ENCODE data around the gene ANKLE1. TPM values are rescaled to one million over a fixed set of nuclear protein-coding genes. Genes with fewer than 3 reads are reported as not detected.
A peak's percentile ranks its signal among the peaks of the same experiment; 100 is the strongest.
"Not testable (repeated sequence)": the region's sequence is repeated elsewhere in the genome, so short reads cannot be mapped to it uniquely, and the experiment has no call there.

Gene ANKLE1
- total RNA-seq, 4 donors from 2014 or later = 0.30 to 2.5 (median 1.5) TPM

- TF ChIP-seq EP300 (IDR thresholded peaks at IDR 0.05) = no peak
- TF ChIP-seq CTCF (IDR thresholded peaks at IDR 0.05) = no peak
- no peak for TF ChIP-seq POLR2A (IDR thresholded peaks at IDR 0.05)
- TF ChIP-seq POLR2AphosphoS5 (IDR thresholded peaks at IDR 0.05) = no peak
- 23% methylated on average over 14 of the region's 22 CpGs for WGBS
- DNase-seq (ENCODE audit: low spot score in 2 of 2) = no peak
These were observed 7.8 kb downstream of the ANKLE1 start for GRCh38 chr19:17289489-17289888.

GRCh38 chr19:17292301-17293074 is 10.8 kb downstream of the ANKLE1 start:
- TF ChIP-seq POLR2A (IDR thresholded peaks at IDR 0.05) (no peak), POLR2AphosphoS5 (IDR thresholded peaks at IDR 0.05) (no peak), CTCF (IDR thresholded peaks at IDR 0.05) (peak; percentile 57 to 70)
- Histone ChIP-seq H3K9me3 (no peaks in the 10 kb centered on the region), H3K27me3 (no peaks in the 10 kb centered on the region), H3K4me3 (peak overlapping the region; percentile 59), H3K27ac (peak overlapping the region; percentile 35), H3K36me3 (no peaks in the 10 kb centered on the region), H3K4me1 (peaks cover 14% of the 10 kb centered on the region)
- WGBS = 11% methylated on average over 33 of the region's 46 CpGs
- peak in 1 of 2 donors; percentile 79 for DNase-seq (ENCODE audit: low spot score in 2 of 2)

More at GRCh38 chr19:17289489-17289888, 7.8 kb downstream of the ANKLE1 start:
- Histone ChIP-seq H3K27ac (no peak overlapping the region), H3K36me3 (no peaks in the 10 kb centered on the region), H3K27me3 (no peaks in the 10 kb centered on the region), H3K4me1 (peaks cover 14% of the 10 kb centered on the region), H3K9me3 (no peaks in the 10 kb centered on the region), H3K4me3 (no peak overlapping the region)

GRCh38 chr19:17293605-17294004 is 11.9 kb downstream of the ANKLE1 start:
- no peak for TF ChIP-seq POLR2AphosphoS5 (IDR thresholded peaks at IDR 0.05)
- no peak for TF ChIP-seq POLR2A (IDR thresholded peaks at IDR 0.05)
- TF ChIP-seq EP300 (IDR thresholded peaks at IDR 0.05) = no peak
- TF ChIP-seq CTCF (IDR thresholded peaks at IDR 0.05) = no peak
- Histone ChIP-seq H3K9me3 (no peaks in the 10 kb centered on the region), H3K4me1 (peaks cover 14% of the 10 kb centered on the region), H3K4me3 (no peak overlapping the region), H3K27ac (no peak overlapping the region), H3K36me3 (peaks cover 6% of the 10 kb centered on the region), H3K27me3 (no peaks in the 10 kb centered on the region)
- whole genome bisulfite sequencing = 92% methylated on average over 14 of the region's 14 CpGs
- DNase-seq (ENCODE audit: low spot score in 2 of 2) = no peak

GRCh38 chr19:17294051-17294891 is 12.6 kb downstream of the ANKLE1 start:
- TF ChIP-seq EP300 (IDR thresholded peaks at IDR 0.05) (no peak), POLR2A (IDR thresholded peaks at IDR 0.05) (no peak)
- H3K4me1 ChIP-seq = peaks cover 14% of the 10 kb centered on the region
- no peak overlapping the region for H3K27ac ChIP-seq
- 78% methylated on average over 40 of the region's 48 CpGs for WGBS
- peaks cover 6% of the 10 kb centered on the region for H3K36me3 ChIP-seq
- H3K4me3 ChIP-seq = no peak overlapping the region
- H3K27me3 ChIP-seq = no peaks in the 10 kb centered on the region
- H3K9me3 ChIP-seq = no peaks in the 10 kb centered on the region
- DNase-seq (ENCODE audit: low spot score in 2 of 2) = no peak

- H3K4me3 ChIP-seq; H3K36me3 ChIP-seq; DNase-seq (ENCODE audit: low spot score in 2 of 2); H3K27ac ChIP-seq; H3K27me3 ChIP-seq; H3K9me3 ChIP-seq: not testable (repeated sequence)
- H3K4me1 ChIP-seq = peaks cover 14% of the 10 kb centered on the region
- WGBS = 99% methylated on average over 6 of the region's 6 CpGs
These were observed 13.8 kb downstream of the ANKLE1 start for GRCh38 chr19:17295551-17295950.

GRCh38 chr19:17296273-17296672 is 14.6 kb downstream of the ANKLE1 start:
- no peak overlapping the region for H3K4me3 ChIP-seq
- H3K27me3 ChIP-seq = no peaks in the 10 kb centered on the region
- DNase-seq (ENCODE audit: low spot score in 2 of 2) = no peak
- 55% methylated on average over 4 of the region's 4 CpGs for WGBS
- H3K4me1 ChIP-seq = peaks cover 14% of the 10 kb centered on the region
- no peaks in the 10 kb centered on the region for H3K9me3 ChIP-seq
- no peak overlapping the region for H3K27ac ChIP-seq
- TF ChIP-seq CTCF (IDR thresholded peaks at IDR 0.05) = no peak
- TF ChIP-seq EP300 (IDR thresholded peaks at IDR 0.05) = no peak
- TF ChIP-seq POLR2A (IDR thresholded peaks at IDR 0.05) = no peak
- TF ChIP-seq POLR2AphosphoS5 (IDR thresholded peaks at IDR 0.05) = no peak
- peaks cover 6% of the 10 kb centered on the region for H3K36me3 ChIP-seq

All from suprapubic skin (tissue), 4 donors.